ENCODE data around the gene RNF222.

The RNF222 gene

GRCh38 chr17:8397636-8398035 is at the start of gene RNF222:
Gene RNF222 (minus strand): TSS chr17:8397827. CDS start chr17:8393461, 4,366 bp downstream.
- TF ChIP-seq CTCF (conservative IDR thresholded peaks at IDR 0.05; ENCODE audit: low read length) = no peak
- H3K4me3 ChIP-seq (ENCODE audit: low read length) = no peak within 1 kb of the TSS
- no peak for DNase-seq (ENCODE audit: low read depth)

GRCh38 chr17:8445536-8445935 is 47.9 kb upstream of the RNF222 start:
- no peak for TF ChIP-seq CTCF (conservative IDR thresholded peaks at IDR 0.05; ENCODE audit: low read length)
- H3K4me3 ChIP-seq (ENCODE audit: low read length) = no peak overlapping the region

GRCh38 chr17:8444494-8444893 is 46.9 kb upstream of the RNF222 start:
- no peak for DNase-seq (ENCODE audit: low read depth)
- no peak for TF ChIP-seq CTCF (conservative IDR thresholded peaks at IDR 0.05; ENCODE audit: low read length)
- no peak overlapping the region for H3K4me3 ChIP-seq (ENCODE audit: low read length)

More at GRCh38 chr17:8445536-8445935, 47.9 kb upstream of the RNF222 start:
- no peak for DNase-seq (ENCODE audit: low read depth)

- TF ChIP-seq CTCF (conservative IDR thresholded peaks at IDR 0.05; ENCODE audit: low read length) = no peak
- no peak overlapping the region for H3K4me3 ChIP-seq (ENCODE audit: low read length)
- DNase-seq (ENCODE audit: low read depth) = no peak
These were observed 46.1 kb upstream of the RNF222 start for GRCh38 chr17:8443756-8444155.

- no peak overlapping the region for H3K4me3 ChIP-seq (ENCODE audit: low read length)
- no peak for DNase-seq (ENCODE audit: low read depth)
- TF ChIP-seq CTCF (conservative IDR thresholded peaks at IDR 0.05; ENCODE audit: low read length) = no peak
These were observed 44.7 kb upstream of the RNF222 start for GRCh38 chr17:8442310-8442709.

- H3K4me3 ChIP-seq (ENCODE audit: low read length) = no peak overlapping the region
- no peak for TF ChIP-seq CTCF (conservative IDR thresholded peaks at IDR 0.05; ENCODE audit: low read length)
- no peak for DNase-seq (ENCODE audit: low read depth)
These were observed 44.1 kb upstream of the RNF222 start for GRCh38 chr17:8441690-8442089.

GRCh38 chr17:8439681-8440080 is 42.1 kb upstream of the RNF222 start:
- no peak for TF ChIP-seq CTCF (conservative IDR thresholded peaks at IDR 0.05; ENCODE audit: low read length)
- H3K4me3 ChIP-seq (ENCODE audit: low read length) = no peak overlapping the region
- DNase-seq (ENCODE audit: low read depth) = no peak
